SK-N-SH treated with all-trans-retinoic acid at 6 μM for 48 hours (cell line): ENCODE measurements around the gene ELOVL6.

Experiments
- ATAC-seq: fragments of 200-7000 bp; cut with Tn5 transposase; 3 replicates; pipeline ENCODE4 v1.9.1; 2020; ENCODE audit warnings: mild to moderate bottlenecking, moderate library complexity
- ARNTL ChIP-seq: fragments of 450-650 bp; formaldehyde crosslinking; IDR thresholded peaks from 2 replicates; pipeline ENCODE4 v1.5.0; 2020; ENCODE audit warnings: low read depth, mild to moderate bottlenecking, moderate library complexity, borderline replicate concordance
- BACH2 ChIP-seq: fragments of 250-450 bp; sonication (Bioruptor Pico); IDR thresholded peaks from 2 replicates; pipeline ENCODE4 v1.9.0; 2021; ENCODE audit warnings: mild to moderate bottlenecking, borderline replicate concordance
- CSDC2 ChIP-seq: fragments of 250-450 bp; sonication (Bioruptor Pico); IDR thresholded peaks from 2 replicates; pipeline ENCODE4 v1.5.0; 2020; ENCODE audit warnings: mild to moderate bottlenecking, moderate library complexity
- ISL1 ChIP-seq: fragments of 250-450 bp; sonication (Bioruptor Pico); IDR thresholded peaks from 2 replicates; pipeline ENCODE4 v2.1.2; 2022; ENCODE audit warnings: mild to moderate bottlenecking, moderate library complexity
- OSR1 ChIP-seq: fragments of 250-450 bp; sonication (Bioruptor Pico); IDR thresholded peaks from 2 replicates; pipeline ENCODE4 v1.8.0; 2022; ENCODE audit warnings: moderate library complexity, mild to moderate bottlenecking, inconsistent platforms
- PATZ1 ChIP-seq: fragments of 250-450 bp; sonication (Bioruptor Pico); IDR thresholded peaks from 2 replicates; pipeline ENCODE4 v1.8.0; 2020; ENCODE audit warnings: mild to moderate bottlenecking, moderate library complexity, borderline replicate concordance
- PPARA ChIP-seq: fragments of 250-450 bp; sonication (Bioruptor Pico); IDR thresholded peaks from 2 replicates; pipeline ENCODE4 v1.5.0; 2020; ENCODE audit warnings: mild to moderate bottlenecking, borderline replicate concordance
- RARB ChIP-seq: fragments of 250-450 bp; sonication (Bioruptor Pico); IDR thresholded peaks from 2 replicates; pipeline ENCODE4 v1.8.0; 2021; ENCODE audit warnings: mild to moderate bottlenecking, moderate library complexity
- TCF4 ChIP-seq: fragments of 250-450 bp; sonication (Bioruptor Pico); IDR thresholded peaks from 2 replicates; pipeline ENCODE4 v1.8.0; 2021; ENCODE audit warnings: mild to moderate bottlenecking, moderate library complexity, borderline replicate concordance
- TOX ChIP-seq: fragments of 250-450 bp; sonication (Bioruptor Pico); IDR thresholded peaks from 2 replicates; pipeline ENCODE4 v1.8.0; 2021; ENCODE audit warnings: mild to moderate bottlenecking, moderate library complexity, borderline replicate concordance
- ZC3H10 ChIP-seq: fragments of 250-450 bp; sonication (Bioruptor Pico); IDR thresholded peaks from 2 replicates; pipeline ENCODE4 v1.5.1; 2021; ENCODE audit warnings: mild to moderate bottlenecking, moderate library complexity
- ZFP3 ChIP-seq: fragments of 250-450 bp; sonication (Bioruptor Pico); IDR thresholded peaks from 2 replicates; pipeline ENCODE4 v1.5.0; 2020; ENCODE audit warnings: mild to moderate bottlenecking, moderate library complexity
- ZNF565 ChIP-seq: fragments of 450-650 bp; formaldehyde crosslinking; conservative IDR thresholded peaks from 2 replicates; pipeline ENCODE4 v1.5.0; 2020; ENCODE audit warnings: low read depth, mild to moderate bottlenecking, moderate library complexity
- ZNF70 ChIP-seq: fragments of 450-650 bp; formaldehyde crosslinking; IDR thresholded peaks from 2 replicates; pipeline ENCODE4 v1.5.0; 2020; ENCODE audit warnings: mild to moderate bottlenecking, moderate library complexity
- ZNF8 ChIP-seq: fragments of 450-650 bp; formaldehyde crosslinking; IDR thresholded peaks from 2 replicates; pipeline ENCODE4 v1.5.0; 2020; ENCODE audit warnings: mild to moderate bottlenecking, moderate library complexity
- TF ChIP-seq, protein P1 (sequence below): fragments of 250-450 bp; sonication (Bioruptor Pico); IDR thresholded peaks from 2 replicates; pipeline ENCODE4 v1.8.0; 2021; ENCODE audit warnings: low read depth, mild to moderate bottlenecking, moderate library complexity, borderline replicate concordance
- TF ChIP-seq, protein P2 (sequence below): fragments of 250-450 bp; sonication (Bioruptor Pico); IDR thresholded peaks from 2 replicates; pipeline ENCODE4 v1.5.0; 2020; ENCODE audit warnings: mild to moderate bottlenecking, moderate library complexity
- TF ChIP-seq, protein P3 (sequence below): fragments of 250-450 bp; sonication (Bioruptor Pico); IDR thresholded peaks from 2 replicates; pipeline ENCODE4 v1.5.1; 2021; ENCODE audit warnings: mild to moderate bottlenecking, moderate library complexity

Gene ELOVL6

GRCh38 chr4:110131916-110132315 is 66.5 kb downstream of the ELOVL6 start:
- TF ChIP-seq BACH2 (CRISPR knock-in tag), result no peak
- no peak for TF ChIP-seq ZC3H10
- TF ChIP-seq, protein P1, sequence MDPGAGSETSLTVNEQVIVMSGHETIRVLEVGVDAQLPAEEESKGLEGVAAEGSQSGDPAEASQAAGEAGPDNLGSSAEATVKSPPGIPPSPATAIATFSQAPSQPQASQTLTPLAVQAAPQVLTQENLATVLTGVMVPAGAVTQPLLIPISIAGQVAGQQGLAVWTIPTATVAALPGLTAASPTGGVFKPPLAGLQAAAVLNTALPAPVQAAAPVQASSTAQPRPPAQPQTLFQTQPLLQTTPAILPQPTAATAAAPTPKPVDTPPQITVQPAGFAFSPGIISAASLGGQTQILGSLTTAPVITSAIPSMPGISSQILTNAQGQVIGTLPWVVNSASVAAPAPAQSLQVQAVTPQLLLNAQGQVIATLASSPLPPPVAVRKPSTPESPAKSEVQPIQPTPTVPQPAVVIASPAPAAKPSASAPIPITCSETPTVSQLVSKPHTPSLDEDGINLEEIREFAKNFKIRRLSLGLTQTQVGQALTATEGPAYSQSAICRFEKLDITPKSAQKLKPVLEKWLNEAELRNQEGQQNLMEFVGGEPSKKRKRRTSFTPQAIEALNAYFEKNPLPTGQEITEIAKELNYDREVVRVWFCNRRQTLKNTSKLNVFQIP (CRISPR knock-in tag), result no peak
- TF ChIP-seq ZNF565 (CRISPR knock-in tag), result no peak
- no peak for TF ChIP-seq RARB (CRISPR knock-in tag)
- TF ChIP-seq, protein P2, sequence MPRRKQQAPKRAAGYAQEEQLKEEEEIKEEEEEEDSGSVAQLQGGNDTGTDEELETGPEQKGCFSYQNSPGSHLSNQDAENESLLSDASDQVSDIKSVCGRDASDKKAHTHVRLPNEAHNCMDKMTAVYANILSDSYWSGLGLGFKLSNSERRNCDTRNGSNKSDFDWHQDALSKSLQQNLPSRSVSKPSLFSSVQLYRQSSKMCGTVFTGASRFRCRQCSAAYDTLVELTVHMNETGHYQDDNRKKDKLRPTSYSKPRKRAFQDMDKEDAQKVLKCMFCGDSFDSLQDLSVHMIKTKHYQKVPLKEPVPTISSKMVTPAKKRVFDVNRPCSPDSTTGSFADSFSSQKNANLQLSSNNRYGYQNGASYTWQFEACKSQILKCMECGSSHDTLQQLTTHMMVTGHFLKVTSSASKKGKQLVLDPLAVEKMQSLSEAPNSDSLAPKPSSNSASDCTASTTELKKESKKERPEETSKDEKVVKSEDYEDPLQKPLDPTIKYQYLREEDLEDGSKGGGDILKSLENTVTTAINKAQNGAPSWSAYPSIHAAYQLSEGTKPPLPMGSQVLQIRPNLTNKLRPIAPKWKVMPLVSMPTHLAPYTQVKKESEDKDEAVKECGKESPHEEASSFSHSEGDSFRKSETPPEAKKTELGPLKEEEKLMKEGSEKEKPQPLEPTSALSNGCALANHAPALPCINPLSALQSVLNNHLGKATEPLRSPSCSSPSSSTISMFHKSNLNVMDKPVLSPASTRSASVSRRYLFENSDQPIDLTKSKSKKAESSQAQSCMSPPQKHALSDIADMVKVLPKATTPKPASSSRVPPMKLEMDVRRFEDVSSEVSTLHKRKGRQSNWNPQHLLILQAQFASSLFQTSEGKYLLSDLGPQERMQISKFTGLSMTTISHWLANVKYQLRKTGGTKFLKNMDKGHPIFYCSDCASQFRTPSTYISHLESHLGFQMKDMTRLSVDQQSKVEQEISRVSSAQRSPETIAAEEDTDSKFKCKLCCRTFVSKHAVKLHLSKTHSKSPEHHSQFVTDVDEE (CRISPR knock-in tag), result no peak
- no peak for TF ChIP-seq TCF4 (CRISPR knock-in tag)
- no peak for ATAC-seq

GRCh38 chr4:110130576-110131358 is 67.6 kb downstream of the ELOVL6 start:
- TF ChIP-seq ARNTL (no peak), ZNF70 (CRISPR knock-in tag) (no peak), ZNF8 (no peak), ZFP3 (no peak), TOX (no peak), PATZ1 (CRISPR knock-in tag) (no peak), RARB (CRISPR knock-in tag) (no peak), ZC3H10 (no peak), ZNF565 (CRISPR knock-in tag) (no peak), PPARA (CRISPR knock-in tag) (no peak), ISL1 (CRISPR knock-in tag) (no peak), CSDC2 (no peak)
- TF ChIP-seq, protein P2 (CRISPR knock-in tag), result no peak
- TF ChIP-seq, protein P3, sequence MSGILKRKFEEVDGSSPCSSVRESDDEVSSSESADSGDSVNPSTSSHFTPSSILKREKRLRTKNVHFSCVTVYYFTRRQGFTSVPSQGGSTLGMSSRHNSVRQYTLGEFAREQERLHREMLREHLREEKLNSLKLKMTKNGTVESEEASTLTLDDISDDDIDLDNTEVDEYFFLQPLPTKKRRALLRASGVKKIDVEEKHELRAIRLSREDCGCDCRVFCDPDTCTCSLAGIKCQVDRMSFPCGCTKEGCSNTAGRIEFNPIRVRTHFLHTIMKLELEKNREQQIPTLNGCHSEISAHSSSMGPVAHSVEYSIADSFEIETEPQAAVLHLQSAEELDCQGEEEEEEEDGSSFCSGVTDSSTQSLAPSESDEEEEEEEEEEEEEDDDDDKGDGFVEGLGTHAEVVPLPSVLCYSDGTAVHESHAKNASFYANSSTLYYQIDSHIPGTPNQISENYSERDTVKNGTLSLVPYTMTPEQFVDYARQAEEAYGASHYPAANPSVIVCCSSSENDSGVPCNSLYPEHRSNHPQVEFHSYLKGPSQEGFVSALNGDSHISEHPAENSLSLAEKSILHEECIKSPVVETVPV (CRISPR knock-in tag), result no peak

DNA sequence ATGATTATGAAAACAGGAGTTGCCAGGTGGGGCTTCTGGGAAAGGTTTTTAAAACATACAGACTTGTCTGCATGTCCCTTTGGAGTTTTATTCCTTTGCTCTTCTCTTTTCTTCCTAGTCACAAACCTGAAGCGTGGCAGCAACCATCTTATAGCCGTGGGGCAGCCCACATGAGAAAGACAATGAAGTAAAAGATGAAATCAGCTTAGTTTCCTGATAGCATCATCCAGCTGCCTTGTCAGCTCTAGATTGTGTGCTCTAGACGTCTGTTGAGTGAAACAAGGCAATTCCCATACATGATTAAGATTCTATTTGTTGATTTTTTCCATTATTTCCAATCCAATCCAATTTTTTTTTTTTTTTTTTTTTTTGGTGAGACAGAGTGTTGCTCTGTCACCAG is 68.9 kb downstream of the ELOVL6 start:
- no peak for TF ChIP-seq OSR1 (CRISPR knock-in tag)
- peak; percentile 48; the same call in 1 of the 2 replicates for TF ChIP-seq TCF4 (CRISPR knock-in tag)
- ATAC-seq, result no peak

More at GRCh38 chr4:110130576-110131358, 67.6 kb downstream of the ELOVL6 start:
- no peak for ATAC-seq
